Right atrium auricular region (tissue), 2 donors: ENCODE measurements around the gene STXBP1. TPM values are rescaled to one million over a fixed set of nuclear protein-coding genes. Genes with fewer than 3 reads are reported as not detected.

Experiments
- DNase-seq: peaks from one replicate; pipeline ENCODE4 v3.0.0-alpha.2; 2019; ENCODE audit warnings: low spot score
- H3K27ac ChIP-seq, 2 donors: fragments of 200-600 bp; sonication (generic); 1 replicate in 1 of 2; 2 replicates in 1 of 2; pipeline ENCODE4 v1.5.1; 2016 to 2019
- H3K27me3 ChIP-seq, 2 donors: fragments of 200-600 bp; sonication (generic); one replicate each; pipeline versions ENCODE4 v1.5.1 to v1.6.0; 2017 to 2019
- H3K36me3 ChIP-seq: fragments of 200-600 bp; sonication (generic); one replicate; pipeline ENCODE4 v1.5.1; 2016
- H3K4me1 ChIP-seq, 2 donors: fragments of 200-600 bp; sonication (generic); one replicate each; pipeline versions ENCODE4 v1.5.1 to v1.6.0; 2017 to 2019
- H3K4me3 ChIP-seq, 2 donors: fragments of 200-600 bp; sonication (generic); 1 replicate in 1 of 2; 2 replicates in 1 of 2; pipeline ENCODE4 v1.5.1; 2017 to 2019; ENCODE audit warnings: mild to moderate bottlenecking in 1 of 2, moderate library complexity in 1 of 2
- H3K9me3 ChIP-seq, 2 donors: fragments of 200-600 bp; sonication (generic); one replicate each; pipeline ENCODE4 v1.5.1; 2019
- CTCF ChIP-seq, 2 donors: fragments of 200-600 bp; sonication (generic); IDR thresholded peaks; one replicate each; pipeline ENCODE4 v1.5.1; 2019; ENCODE audit warnings: antibody characterized with exemption in 2 of 2
- total RNA-seq, 2 donors: library from RNA; depleted of rRNA; stranded (reverse); fragments of >200 nt; gene quantifications; one replicate each; pipeline ENCODE4 v1.1.0, GENCODE V29; 2016

Gene STXBP1
- total RNA-seq, 2 donors from 2014 or later: 44.9 to 72.8 TPM

DNA sequence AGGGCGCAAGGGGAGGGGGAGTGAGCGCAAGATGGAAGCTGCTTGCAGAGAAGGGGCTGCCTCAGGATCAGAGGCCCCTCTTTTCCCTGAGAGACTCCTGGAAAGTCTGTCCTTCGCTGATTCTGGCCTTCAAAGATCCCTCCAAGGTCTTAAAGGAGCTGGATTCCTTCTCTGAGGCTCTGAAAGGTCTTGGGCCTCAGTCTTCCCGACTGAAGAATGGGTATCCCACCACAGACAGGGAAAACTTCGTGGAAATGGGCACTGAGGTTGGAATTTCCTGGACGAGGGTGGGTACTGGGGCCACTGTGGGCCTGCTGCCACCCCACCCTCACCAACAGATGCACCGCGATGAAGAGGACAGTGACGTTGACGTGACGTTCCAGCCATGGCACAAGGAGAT, 100.3 kb downstream of the STXBP1 start:
- DNase-seq: no peak
- Histone ChIP-seq H3K4me1 (peaks cover 0 to 19% of the 10 kb centered on the region in 2 donors), H3K27me3 (no peaks in the 10 kb centered on the region), H3K9me3 (no peaks in the 10 kb centered on the region), H3K4me3 (no peak overlapping the region), H3K36me3 (no peaks in the 10 kb centered on the region), H3K27ac (no peak overlapping the region)
- TF ChIP-seq CTCF (IDR thresholded peaks at IDR 0.05): no peak

DNA sequence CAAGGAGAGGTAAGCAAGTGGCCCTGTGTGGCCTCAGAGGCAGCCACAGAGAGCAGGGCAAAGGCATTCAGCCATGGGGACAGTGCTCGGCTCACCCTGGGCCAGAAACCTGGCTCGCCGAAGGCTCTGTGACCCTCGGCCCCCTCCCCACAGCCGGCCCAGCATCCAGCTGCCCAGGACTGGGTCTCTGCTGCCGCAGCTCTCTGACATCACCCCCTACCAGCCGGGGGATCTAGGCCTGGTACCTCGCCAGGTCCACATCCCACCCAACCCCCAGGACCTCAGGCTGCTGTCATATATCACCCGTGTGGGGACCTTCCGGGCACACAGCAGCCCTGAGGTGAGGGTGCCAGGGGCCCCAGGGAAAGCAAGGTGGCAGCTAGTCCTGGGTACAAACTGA, 100.8 kb downstream of the STXBP1 start:
- TF ChIP-seq CTCF (IDR thresholded peaks at IDR 0.05): no peak
- H3K27ac ChIP-seq: no peak overlapping the region
- H3K4me1 ChIP-seq: peaks cover 0 to 19% of the 10 kb centered on the region in 2 donors
- no peak overlapping the region for H3K4me3 ChIP-seq
- no peak for DNase-seq
- no peaks in the 10 kb centered on the region for H3K36me3 ChIP-seq
- no peaks in the 10 kb centered on the region for H3K27me3 ChIP-seq
- no peaks in the 10 kb centered on the region for H3K9me3 ChIP-seq

DNA sequence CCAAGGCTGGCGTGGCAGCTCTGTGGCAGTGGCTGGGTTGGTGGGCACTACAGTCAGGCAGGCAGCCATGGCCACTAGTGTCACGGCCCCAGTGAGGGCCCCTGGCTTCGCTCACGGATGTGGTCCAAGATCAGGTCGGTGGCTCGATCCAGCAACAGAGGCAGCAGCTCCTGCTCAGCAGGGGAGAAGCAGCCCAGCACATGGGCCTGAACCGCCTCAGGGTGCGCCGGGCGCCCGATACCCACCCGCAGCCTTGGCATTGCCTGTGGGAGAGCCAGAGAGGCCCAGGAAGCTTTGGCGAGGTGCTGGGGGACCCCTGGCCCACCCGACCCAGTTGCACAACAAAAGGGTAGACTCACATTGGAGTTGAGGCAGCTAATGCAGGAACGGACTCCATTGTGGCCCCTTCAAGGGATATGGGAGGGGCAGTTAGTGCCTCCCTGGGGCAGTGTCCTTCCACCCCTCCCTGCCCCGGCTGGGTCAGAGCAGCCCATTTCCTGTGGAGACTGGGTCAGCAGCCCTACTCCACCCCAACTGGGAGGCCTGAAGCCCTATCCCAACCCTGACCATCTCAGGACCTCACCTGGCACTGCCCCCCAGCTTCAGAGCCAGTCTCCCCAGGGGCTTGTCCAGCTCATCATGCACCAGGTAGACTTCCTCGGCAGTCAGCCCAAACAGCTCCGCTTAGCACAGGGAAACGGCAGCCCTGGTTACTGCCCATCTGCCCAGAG, 102.1 kb downstream of the STXBP1 start:
- H3K27ac ChIP-seq: no peak overlapping the region
- DNase-seq: no peak
- H3K36me3 ChIP-seq: no peaks in the 10 kb centered on the region
- no peak for TF ChIP-seq CTCF (IDR thresholded peaks at IDR 0.05)
- H3K27me3 ChIP-seq: no peaks in the 10 kb centered on the region
- peaks cover 0 to 19% of the 10 kb centered on the region in 2 donors for H3K4me1 ChIP-seq
- peak overlapping the region; percentile 56 to 68 for H3K4me3 ChIP-seq
- H3K9me3 ChIP-seq: no peaks in the 10 kb centered on the region

GRCh38 chr9:127714951-127715469, 102.9 kb downstream of the STXBP1 start:
- H3K4me3 ChIP-seq: peak overlapping the region; percentile 56 to 68
- H3K27me3 ChIP-seq: no peaks in the 10 kb centered on the region
- no peaks in the 10 kb centered on the region for H3K36me3 ChIP-seq
- no peaks in the 10 kb centered on the region for H3K9me3 ChIP-seq
- TF ChIP-seq CTCF (IDR thresholded peaks at IDR 0.05): no peak
- H3K4me1 ChIP-seq: peaks cover 0 to 19% of the 10 kb centered on the region in 2 donors
- H3K27ac ChIP-seq: peak overlapping the region; percentile 80 to 84
- peak; percentile 60 for DNase-seq

GRCh38 chr9:127715470-127716337, 103.6 kb downstream of the STXBP1 start, which contains the start of the genes PTRH1 and TTC16:
TSS of gene PTRH1 (minus strand) at chr9:127715663. CDS start at chr9:127715639, 24 bp downstream.
TSS of gene TTC16 (plus strand) at chr9:127716079. CDS start at chr9:127716146, 67 bp downstream.
- no peak for TF ChIP-seq CTCF (IDR thresholded peaks at IDR 0.05)
- Histone ChIP-seq H3K27me3 (no peaks in the 10 kb centered on the region), H3K4me3 (peak within 1 kb of the TSS; percentile 56 to 68), H3K4me1 (peaks cover 0 to 19% of the 10 kb centered on the region in 2 donors), H3K27ac (peak within 1 kb of the TSS; percentile 80 to 84), H3K36me3 (no peaks in the 10 kb centered on the region), H3K9me3 (no peaks in the 10 kb centered on the region)
- peak; percentile 98 for DNase-seq
